K562 (cell line): Measurements from ENCODE around the gene SOX12. TPM values are rescaled to one million over a fixed set of nuclear protein-coding genes. Genes with fewer than 3 reads are reported as not detected.

Source experiments
- ARID1B ChIP-seq: fragments of 450-650 bp; IDR thresholded peaks from 2 replicates; pipeline ENCODE4 v1.6.1; 2016; ENCODE audit warnings: antibody characterized with exemption, mild to moderate bottlenecking, inconsistent platforms
- ATF1 ChIP-seq, 2 experiments: fragments of 450-650 bp in 1 of 2; IDR thresholded peaks; 2 replicates each; pipeline ENCODE4 v1.6.1; 2016; ENCODE audit warnings: missing compliant biosample characterization in 1 of 2, missing genetic modification characterization in 1 of 2
- CHD1 ChIP-seq: fragments of 200-600 bp; sonication (generic); IDR thresholded peaks from one replicate; pipeline ENCODE4 v1.6.1; 2012; ENCODE audit warnings: mild to moderate bottlenecking, moderate library complexity, low read length, inconsistent platforms
- CREB1 ChIP-seq, 2 experiments: sonication (generic) in 1 of 2; formaldehyde crosslinking in 1 of 2; IDR thresholded peaks; 2 replicates each; pipeline versions ENCODE4 v1.6.1 to v1.8.0; 2012 to 2022; ENCODE audit warnings: inconsistent platforms in 1 of 2, mild to moderate bottlenecking in 1 of 2, missing genetic modification reagents in 1 of 2, moderate library complexity in 1 of 2
- CXXC5 ChIP-seq: fragments of 250-450 bp; sonication (Bioruptor Pico); IDR thresholded peaks from 2 replicates; pipeline ENCODE4 v1.8.0; 2022; ENCODE audit warnings: inconsistent platforms, mild to moderate bottlenecking, moderate library complexity
- FOXA3 ChIP-seq, 2 experiments: fragments of 450-650 bp in 1 of 2; sonication (generic) in 1 of 2; formaldehyde crosslinking; IDR thresholded peaks in 1 of 2; conservative IDR thresholded peaks in 1 of 2; 2 replicates each; pipeline versions ENCODE4 v1.4.0 to v1.8.0; 2020 to 2022; ENCODE audit warnings: mild to moderate bottlenecking in 2 of 2, missing genetic modification reagents in 1 of 2
- HDAC1 ChIP-seq, 2 experiments: fragments of 450-650 bp; IDR thresholded peaks; 2 replicates each; pipeline ENCODE4 v1.6.1; 2016 to 2017; ENCODE audit warnings: inconsistent platforms in 1 of 2, mild to moderate bottlenecking in 1 of 2, moderate library complexity in 1 of 2
- HDAC2 ChIP-seq: fragments of 450-650 bp; IDR thresholded peaks from 2 replicates; pipeline ENCODE4 v1.6.1; 2016; ENCODE audit warnings: mild to moderate bottlenecking
- HIVEP1 ChIP-seq: fragments of 250-450 bp; sonication (Bioruptor Pico); IDR thresholded peaks from 2 replicates; pipeline ENCODE4 v1.4.0; 2020; ENCODE audit warnings: mild to moderate bottlenecking
- MTA1 ChIP-seq: fragments of 450-650 bp; IDR thresholded peaks from 2 replicates; pipeline ENCODE4 v1.6.1; 2017; ENCODE audit warnings: borderline replicate concordance
- NCOA6 ChIP-seq: fragments of 450-650 bp; IDR thresholded peaks from 2 replicates; pipeline ENCODE4 v1.6.1; 2017; ENCODE audit warnings: mild to moderate bottlenecking
- NCOR1 ChIP-seq: fragments of 450-650 bp; IDR thresholded peaks from 2 replicates; pipeline ENCODE4 v1.6.1; 2016; ENCODE audit warnings: mild to moderate bottlenecking, moderate library complexity
- NFIC ChIP-seq: fragments of 450-650 bp; IDR thresholded peaks from 2 replicates; pipeline ENCODE4 v1.6.1; 2017; ENCODE audit warnings: mild to moderate bottlenecking, inconsistent platforms
- RBM22 ChIP-seq: fragments of 200-400 bp; formaldehyde crosslinking; IDR thresholded peaks from 2 replicates; pipeline ENCODE4 v1.6.1; 2018; ENCODE audit warnings: low read length, low read depth; ENCODE audit not compliant: poor library complexity, severe bottlenecking
- RFX5 ChIP-seq: IDR thresholded peaks from 2 replicates; pipeline ENCODE4 v1.6.1; 2011; ENCODE audit warnings: low read depth, mild to moderate bottlenecking, improper control_type of control experiment, low read length
- TBL1XR1 ChIP-seq, 2 experiments: IDR thresholded peaks; 2 replicates each; pipeline ENCODE4 v1.6.1; 2012; ENCODE audit warnings: improper control_type of control experiment in 2 of 2, low read length in 2 of 2, mild to moderate bottlenecking in 1 of 2
- TRIM25 ChIP-seq: fragments of 450-650 bp; IDR thresholded peaks from 2 replicates; pipeline ENCODE4 v1.7.0; 2016; ENCODE audit warnings: borderline replicate concordance
- USF2 ChIP-seq: sonication (generic); formaldehyde crosslinking; IDR thresholded peaks from 2 replicates; pipeline ENCODE4 v1.5.0; 2020; ENCODE audit warnings: missing genetic modification reagents
- ZFP30 ChIP-seq: fragments of 250-450 bp; sonication (Bioruptor Pico); IDR thresholded peaks from 2 replicates; pipeline ENCODE4 v1.8.0; 2022; ENCODE audit warnings: moderate library complexity, mild to moderate bottlenecking, inconsistent platforms, borderline replicate concordance
- ZMIZ1 ChIP-seq, 2 experiments: fragments of 150-350 bp in 1 of 2; IDR thresholded peaks; 2 replicates each; pipeline ENCODE4 v1.6.1; 2012 to 2016; ENCODE audit warnings: low read depth in 2 of 2, low read length in 2 of 2, mild to moderate bottlenecking in 1 of 2, moderate library complexity in 1 of 2
- ZNF511 ChIP-seq: sonication (generic); formaldehyde crosslinking; IDR thresholded peaks from 2 replicates; pipeline ENCODE4 v1.8.0; 2022; ENCODE audit warnings: mild to moderate bottlenecking, missing genetic modification reagents
- ZNF76 ChIP-seq: fragments of 250-450 bp; sonication (Bioruptor Pico); IDR thresholded peaks from 2 replicates; pipeline ENCODE4 v1.4.0; 2020; ENCODE audit warnings: mild to moderate bottlenecking, moderate library complexity, borderline replicate concordance
- polyA plus RNA-seq, 8 experiments: library from polyadenylated mRNA; depleted of rRNA in 4 of 8; stranded (reverse) in 5 of 8; unstranded in 3 of 8; fragments of >200 nt; fragmentation: Nextera tagmentation in 2 of 8; fragmentation: Illumina TruSeq in 1 of 8; extraction: Ambion mirVana in 2 of 8; extraction: Trizol in 1 of 8; gene quantifications; 2 replicates each; pipeline versions ENCODE4 v1.2.1 to v1.2.3, GENCODE V29; 2011 to 2014; ENCODE audit warnings: inconsistent platforms in 1 of 8, missing spikeins in 1 of 8
- total RNA-seq, 7 experiments: library from RNA; depleted of rRNA in 6 of 7; stranded (reverse); fragments of >200 nt in 6 of 7; fragmentation: Illumina TruSeq in 2 of 7; extraction: Trizol in 2 of 7; gene quantifications; 2 replicates each; pipeline versions ENCODE4 v1.2.1 to v1.2.3, GENCODE V29; 2011 to 2021; ENCODE audit warnings: low replicate concordance in 1 of 7

SOX12 gene
- total and polyA plus RNA-seq, 9 of the 15 experiments (the other 6 are each of a cell fraction or from before 2014, with no cell fraction given): 0.42 to 26.3 (median 2.6) TPM

- no peak for TF ChIP-seq ATF1 (CRISPR knock-in tag; IDR thresholded peaks at IDR 0.05)
- TF ChIP-seq ATF1 (tag; IDR thresholded peaks at IDR 0.05): no peak
- TF ChIP-seq MTA1: no peak
- peak; percentile 15; the same call in 1 of the 2 replicates for TF ChIP-seq CREB1 (IDR thresholded peaks at IDR 0.05)
- TF ChIP-seq CREB1 (CRISPR knock-in tag; IDR thresholded peaks at IDR 0.05): peak; percentile 16; the same call in 1 of the 2 replicates
- TF ChIP-seq NFIC: peak; percentile 57
- peak; percentile 34; the same call in 1 of the 2 replicates for TF ChIP-seq RFX5
- TF ChIP-seq HDAC2: no peak
- peak; percentile 64 for TF ChIP-seq CHD1
- no peak for TF ChIP-seq USF2 (CRISPR knock-in tag)
- no peak for TF ChIP-seq CXXC5 (CRISPR knock-in tag)
- TF ChIP-seq ARID1B: 0 out of 2 replicates have a peak, but pooled peaks have one; percentile 6
- 0 out of 4 replicates have a peak, but pooled peaks of 1 of the 2 experiments have one; percentile 17 for TF ChIP-seq HDAC1 (IDR thresholded peaks at IDR 0.05)
- peak in 1 of 2 experiments; percentile 64; a peak in 1 of 4 replicates for TF ChIP-seq FOXA3 (CRISPR knock-in tag; conservative IDR thresholded peaks at IDR 0.05 in 1 of 2, IDR thresholded peaks at IDR 0.05 in 1 of 2)
- TF ChIP-seq TRIM25: no peak
- no peak for TF ChIP-seq HIVEP1
- TF ChIP-seq ZMIZ1 (IDR thresholded peaks at IDR 0.05; ENCODE audit: low read depth in 2 of 2, low read length in 2 of 2): no peak
- TF ChIP-seq TBL1XR1 (IDR thresholded peaks at IDR 0.05; ENCODE audit: low read length in 2 of 2): 0 out of 4 replicates have a peak, but pooled peaks of 1 of the 2 experiments have one; percentile 11
- TF ChIP-seq ZNF511 (CRISPR knock-in tag): 0 out of 2 replicates have a peak, but pooled peaks have one; percentile 14
- no peak for TF ChIP-seq NCOR1
- peak; percentile 43 for TF ChIP-seq RBM22
- no peak for TF ChIP-seq ZFP30 (CRISPR knock-in tag)
- TF ChIP-seq NCOA6: peak; percentile 87
- TF ChIP-seq ZNF76 (CRISPR knock-in tag): no peak
These were observed 1.4 kb downstream of the SOX12 start (continued) for GRCh38 chr20:326645-327185.
